Stimulated activated CD4-positive, alpha-beta T cell treated with anti-CD3 and anti-CD28 coated beads, Interleukin-12 subunit alpha, Interleukin-12 subunit beta, amount 100 ng/mL, for 48 hours (primary cell): ENCODE data around the gene OR7A10.

Experiments used
- DNase-seq, 3 donors: peaks; one replicate each; pipeline ENCODE4 v3.0.0-alpha.2; 2020; ENCODE audit warnings: low read depth in 2 of 3, low spot score in 1 of 3

The OR7A10 gene

DNA sequence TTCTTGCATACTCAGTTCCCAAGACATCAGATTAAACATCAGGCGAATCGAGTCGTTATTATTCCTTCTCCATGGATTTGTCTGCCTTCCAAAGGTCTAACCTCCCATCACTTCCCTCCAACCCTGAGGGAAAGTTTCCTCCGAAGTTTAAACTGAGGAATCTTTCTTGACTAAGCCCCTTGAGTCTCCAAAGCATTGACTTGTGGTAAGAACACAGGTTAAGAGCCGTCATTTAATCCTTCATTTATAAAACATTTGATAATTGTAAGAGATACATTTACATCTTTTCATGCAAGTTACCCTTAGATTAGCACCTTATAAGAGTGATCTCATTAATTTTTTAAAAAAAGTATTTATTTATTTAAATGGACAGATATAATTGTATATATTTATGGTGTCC is at the start of gene OR7A10:
TSS of gene OR7A10 (minus strand) at position 101 of the 400 bp plus-strand sequence. CDS start 7,045 bp downstream, outside the sequence.
- DNase-seq = no peak

DNA sequence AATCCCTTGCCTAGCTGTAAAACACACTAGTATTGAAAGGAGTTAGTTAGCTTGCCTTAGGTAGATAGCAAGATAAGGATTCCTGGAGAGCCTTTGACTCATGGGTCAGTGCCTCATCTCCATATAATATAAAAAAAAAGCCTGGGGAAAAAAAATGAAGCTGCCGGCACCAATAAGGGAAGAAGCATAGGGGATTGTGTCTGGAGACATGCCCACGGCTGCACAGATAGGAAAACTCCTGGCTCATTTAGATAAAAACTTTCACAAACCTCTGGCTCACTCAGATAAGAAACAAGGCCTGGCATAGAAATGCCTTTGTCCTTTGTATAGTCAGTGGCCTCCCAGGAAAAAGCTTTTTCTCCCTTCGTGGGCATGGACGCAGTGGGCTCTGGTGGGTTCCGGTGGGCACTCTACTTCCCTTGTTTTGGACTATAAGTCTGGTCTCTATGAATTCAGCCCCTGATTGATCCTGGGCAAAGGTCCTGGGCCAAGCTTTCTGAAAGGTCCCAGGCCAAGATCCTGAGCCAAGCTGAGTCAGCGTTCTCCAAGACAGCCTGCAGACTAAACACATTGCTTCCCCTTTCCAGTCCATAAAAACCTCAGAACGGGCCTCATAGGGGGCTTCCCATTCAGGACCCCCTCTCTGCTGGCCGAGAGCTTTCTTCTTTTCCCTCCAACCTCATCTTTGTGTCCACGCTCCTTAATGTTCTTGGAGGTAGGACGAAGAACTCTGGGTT is 42.1 kb upstream of the OR7A10 start:
- DNase-seq = no peak

DNA sequence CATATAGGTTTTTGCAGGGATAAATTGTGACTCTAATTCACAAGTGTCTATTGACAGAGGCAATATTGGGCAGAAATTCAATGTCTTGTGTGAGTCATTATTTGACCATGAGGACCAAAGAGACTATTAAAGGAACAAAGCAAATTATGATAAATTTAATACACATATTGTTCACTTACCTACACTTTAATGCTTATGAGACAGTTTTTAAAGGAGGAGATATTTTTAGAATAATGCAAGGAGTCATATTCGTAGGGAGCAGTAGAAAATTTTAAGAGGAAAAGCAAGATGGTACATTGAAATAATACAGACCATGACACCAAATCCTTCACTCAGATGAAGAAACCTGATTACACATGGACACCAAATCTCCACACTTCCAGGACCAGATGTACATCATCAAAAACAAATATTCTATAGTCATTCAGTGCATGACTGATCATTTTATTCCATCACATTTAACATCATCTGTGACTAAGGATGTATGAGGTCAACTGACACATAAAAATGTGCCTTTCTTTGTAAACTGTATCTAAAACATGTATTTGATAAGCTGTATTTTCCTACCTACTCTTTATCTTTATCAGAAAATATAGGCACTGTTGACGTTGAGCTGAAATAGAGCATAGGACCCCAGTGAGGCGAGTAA is 41.4 kb upstream of the OR7A10 start:
- DNase-seq = no peak

DNA sequence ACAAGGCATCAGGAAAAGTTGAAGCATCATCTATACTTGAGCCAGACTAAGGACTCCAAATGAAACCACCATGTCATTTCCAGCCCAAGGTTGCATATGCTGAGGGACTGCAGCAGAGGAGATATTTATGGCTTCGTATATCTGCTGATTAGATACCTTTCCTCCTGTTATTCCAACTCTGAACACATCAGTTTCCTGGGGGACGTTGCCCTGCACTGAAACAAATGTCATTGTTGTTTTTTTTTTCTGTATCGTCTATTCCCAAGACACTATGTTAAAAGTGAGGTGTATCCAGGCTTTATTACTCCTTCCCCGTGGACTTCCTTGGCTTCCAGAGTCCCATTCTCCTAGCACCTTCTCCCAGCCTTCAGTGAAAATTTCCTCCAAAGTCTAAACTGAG is 37.3 kb upstream of the OR7A10 start, which contains the start of gene OR7A17:
TSS of gene OR7A17 (minus strand) at position 101 of the 400 bp plus-strand sequence. CDS start 4,777 bp downstream, outside the sequence.
- no peak for DNase-seq

DNA sequence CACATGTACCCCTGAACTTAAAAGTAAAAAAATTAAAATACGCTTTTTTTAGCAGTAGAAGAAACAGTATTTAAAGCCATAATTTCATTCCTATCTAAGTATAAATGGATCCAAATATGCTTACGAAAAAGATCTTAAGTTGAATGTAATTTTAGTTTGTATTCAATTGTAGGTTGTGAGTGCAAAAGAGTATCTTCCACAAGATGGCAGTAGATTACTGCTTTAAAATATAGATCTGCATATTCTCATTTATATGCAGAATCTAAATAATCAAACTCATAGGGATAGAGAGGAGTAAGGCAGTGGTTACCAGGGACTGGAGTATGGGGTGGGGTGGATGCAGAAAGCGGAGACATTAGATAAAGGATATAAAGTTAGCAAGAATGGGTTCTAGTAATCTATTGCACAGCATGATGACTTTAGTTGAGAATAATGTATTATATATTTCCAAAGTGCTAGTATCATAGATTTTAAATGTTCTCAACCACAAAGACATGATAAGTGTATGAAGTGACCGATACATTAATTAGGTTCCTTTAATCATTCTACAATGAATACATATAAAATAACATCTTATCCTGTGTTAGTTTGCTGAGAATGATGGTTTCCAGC is 23.0 kb upstream of the OR7A10 start:
- DNase-seq = no peak

DNA sequence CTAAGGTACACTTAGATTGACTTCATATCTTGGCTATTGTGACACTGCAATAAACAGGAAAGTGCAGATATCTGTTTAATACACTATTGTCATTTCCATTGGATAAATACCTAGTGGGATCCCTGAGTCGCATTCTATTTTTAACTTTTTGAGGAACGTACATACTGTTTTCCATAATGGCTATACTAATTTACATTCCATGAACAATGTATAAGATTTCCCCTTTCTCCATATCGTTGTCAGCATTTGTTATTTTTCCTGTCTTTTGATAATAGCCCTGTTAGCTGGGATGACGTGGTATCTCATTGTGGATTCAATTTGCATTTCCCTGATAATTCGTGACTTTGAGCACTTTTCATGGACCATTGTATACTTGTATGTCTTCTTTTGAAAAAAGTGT is 19.8 kb upstream of the OR7A10 start:
- no peak for DNase-seq

DNA sequence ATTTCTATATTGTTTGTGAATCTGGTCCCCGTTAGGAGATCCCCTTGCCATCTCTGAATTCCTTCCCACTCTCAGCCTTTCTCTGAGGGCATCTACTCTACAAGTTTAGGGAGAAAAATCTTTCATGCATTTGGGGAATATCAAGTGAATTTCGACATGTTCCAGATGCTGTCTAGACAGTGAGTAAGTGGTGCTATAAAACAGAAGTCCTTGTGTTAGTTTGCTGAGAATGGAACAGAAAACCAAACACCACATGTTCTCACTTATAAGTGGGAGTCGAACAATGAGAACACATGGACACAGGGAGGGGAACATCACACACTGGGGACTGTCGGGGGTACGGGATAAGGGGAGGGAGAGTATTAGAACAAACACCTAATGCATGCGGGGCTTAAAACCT is 5.1 kb downstream of the OR7A10 start:
- DNase-seq = no peak

DNA sequence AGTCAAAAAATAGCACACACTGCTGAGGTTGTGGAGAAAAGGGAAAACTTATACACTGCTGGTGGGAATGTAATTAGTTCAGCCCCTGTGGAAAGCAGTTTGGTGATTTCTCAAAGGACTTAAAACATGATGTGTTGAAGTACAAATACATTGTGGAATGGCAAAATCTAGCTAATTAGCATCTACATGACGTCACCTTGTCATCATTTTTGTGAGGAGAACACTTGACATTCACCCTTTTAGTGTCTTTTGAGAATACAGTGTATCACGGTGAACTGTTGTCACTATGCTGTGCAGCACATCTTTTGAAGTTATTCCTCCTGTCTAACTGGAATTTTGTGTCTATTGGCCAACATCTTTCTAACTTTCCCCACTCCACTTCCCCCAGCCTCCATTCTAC is 5.6 kb downstream of the OR7A10 start:
- DNase-seq = no peak

DNA sequence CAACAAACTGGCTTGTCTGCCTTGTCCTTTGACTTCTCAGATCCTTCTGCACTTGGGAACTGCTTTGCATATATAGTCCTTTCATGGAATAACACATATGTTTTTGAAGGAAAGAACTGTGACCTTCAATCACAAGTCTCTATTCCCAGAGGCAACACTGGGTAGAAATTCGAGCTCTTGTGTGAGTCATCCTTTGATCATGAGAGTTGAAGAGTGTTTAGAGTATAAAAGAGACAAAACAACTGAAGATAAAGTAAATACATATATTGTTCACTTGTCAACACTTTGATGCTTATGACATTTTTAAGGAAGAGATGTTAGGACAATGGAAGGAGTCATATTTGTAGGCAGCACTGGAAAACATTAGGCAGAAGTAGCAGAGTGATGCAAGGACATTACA is 8.5 kb downstream of the OR7A10 start:
- no peak for DNase-seq

DNA sequence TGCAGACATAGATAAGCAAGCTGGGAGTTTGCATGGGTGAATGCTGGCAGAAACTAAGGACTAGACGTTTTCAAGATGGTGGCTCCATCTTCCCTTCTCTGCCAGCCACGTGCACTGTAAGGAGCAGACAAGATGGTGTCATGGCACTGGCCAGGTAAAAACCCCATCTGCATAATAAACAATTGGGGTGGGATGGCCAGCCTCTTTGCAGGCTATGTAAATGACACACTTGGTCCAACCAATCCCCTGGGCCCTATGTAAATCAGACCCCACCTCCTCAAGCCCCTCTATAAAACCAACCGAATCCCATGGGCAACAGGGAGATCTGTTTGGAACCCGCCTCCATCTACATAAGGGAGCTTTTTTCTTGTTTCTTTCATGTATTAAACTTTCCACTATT is 11.3 kb downstream of the OR7A10 start:
- no peak for DNase-seq

DNA sequence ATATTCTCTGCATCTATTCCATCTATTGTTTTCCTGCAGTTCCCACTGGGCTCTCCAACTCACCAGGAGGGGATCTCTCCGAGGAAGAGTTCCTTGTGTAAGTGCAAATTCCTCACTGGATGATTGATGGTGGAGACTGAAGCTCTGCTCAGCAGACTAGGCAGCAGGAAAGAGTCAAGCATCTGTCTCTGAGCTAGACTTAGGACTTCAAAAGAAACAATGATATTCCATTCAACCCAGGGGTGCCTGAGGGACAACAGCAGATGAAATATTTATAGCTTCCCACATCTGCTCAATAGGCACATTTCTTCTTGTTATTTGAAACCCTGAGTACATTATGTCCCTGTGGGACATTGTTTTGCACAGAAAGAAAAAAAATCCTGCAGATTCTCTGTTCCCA is 13.7 kb downstream of the OR7A10 start, which contains the start of the genes OR7A5 and OR7C1:
TSS of gene OR7A5 (minus strand) at position 175 of the 400 bp plus-strand sequence. CDS start 6,944 bp downstream, outside the sequence.
TSS of gene OR7C1 (minus strand) at position 175 of the 400 bp plus-strand sequence. CDS start 35,049 bp downstream, outside the sequence.
- no peak for DNase-seq

DNA sequence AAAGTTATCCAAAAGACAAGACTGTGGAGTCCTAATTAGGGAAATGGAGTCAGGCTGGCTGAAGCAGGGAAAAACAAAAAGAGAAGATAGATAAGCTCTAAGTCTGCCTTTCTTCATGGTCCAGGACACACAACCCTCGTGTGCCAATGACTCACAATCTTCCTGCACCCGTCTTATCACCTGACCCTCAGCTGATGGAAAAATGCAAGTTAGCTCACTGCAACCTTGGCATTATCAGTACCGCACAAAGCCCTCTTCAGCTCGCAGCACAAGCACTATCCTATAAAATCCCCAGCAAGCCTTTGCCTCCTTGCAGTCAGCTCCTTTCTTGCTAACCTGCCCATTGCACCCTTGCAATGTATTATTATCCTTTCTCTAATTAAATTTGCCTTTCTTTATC is 18.0 kb downstream of the OR7A10 start:
- DNase-seq = no peak

DNA sequence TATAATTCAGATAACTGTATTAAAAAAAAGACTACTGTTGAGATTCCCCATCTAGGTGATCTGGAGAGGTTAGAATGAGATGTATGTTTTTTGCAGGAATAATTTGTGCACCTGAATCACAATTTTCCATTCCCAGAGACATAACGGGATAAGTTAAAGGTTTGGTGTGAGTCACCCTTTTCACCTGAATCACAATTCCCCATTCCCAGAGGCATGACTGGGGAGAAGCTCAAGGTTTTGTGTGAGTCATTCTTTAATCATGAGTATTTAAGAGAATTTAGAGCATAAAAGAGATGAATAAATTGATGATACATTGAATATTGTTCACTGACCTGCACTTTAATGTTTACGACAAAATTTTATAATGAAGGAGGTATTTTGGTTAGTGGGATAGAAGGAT is 22.7 kb downstream of the OR7A10 start:
- no peak for DNase-seq

DNA sequence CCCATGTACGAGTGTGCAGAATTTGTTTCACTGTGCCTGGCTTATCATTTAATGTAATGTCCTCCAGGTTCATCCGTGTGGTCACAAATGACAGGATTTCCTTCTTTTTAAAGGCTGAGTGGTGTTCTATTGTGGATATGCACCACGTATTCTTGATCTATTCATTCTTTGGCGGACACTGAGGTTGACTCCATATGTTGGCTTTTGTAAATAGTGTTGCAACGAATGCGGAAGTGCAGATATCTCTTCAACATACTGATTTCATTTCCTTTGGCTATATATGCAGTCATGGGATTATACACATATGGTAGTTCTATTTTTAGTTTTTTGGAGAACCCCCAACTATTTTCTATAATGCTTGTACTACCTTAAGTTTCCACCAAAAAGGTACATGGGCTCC is 26.8 kb downstream of the OR7A10 start:
- no peak for DNase-seq

DNA sequence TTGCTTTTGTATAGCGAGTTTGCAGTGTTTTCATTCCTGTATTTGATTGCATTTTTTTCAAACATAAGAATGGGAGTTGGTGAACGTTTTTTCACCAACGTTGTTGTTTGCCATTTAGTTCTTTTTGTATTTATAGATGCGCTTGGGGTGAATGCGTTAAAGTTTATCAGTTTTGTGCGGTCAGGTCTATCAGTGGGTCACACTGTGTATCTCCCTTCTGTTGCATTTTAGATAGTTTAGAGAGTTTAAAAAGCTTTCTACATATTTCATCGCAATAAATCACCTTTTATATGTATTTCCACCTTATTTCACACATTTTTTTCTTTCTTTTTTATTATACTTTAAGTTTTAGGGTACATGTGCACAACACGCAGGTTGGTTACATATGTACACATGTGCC is 30.1 kb downstream of the OR7A10 start:
- no peak for DNase-seq

DNA sequence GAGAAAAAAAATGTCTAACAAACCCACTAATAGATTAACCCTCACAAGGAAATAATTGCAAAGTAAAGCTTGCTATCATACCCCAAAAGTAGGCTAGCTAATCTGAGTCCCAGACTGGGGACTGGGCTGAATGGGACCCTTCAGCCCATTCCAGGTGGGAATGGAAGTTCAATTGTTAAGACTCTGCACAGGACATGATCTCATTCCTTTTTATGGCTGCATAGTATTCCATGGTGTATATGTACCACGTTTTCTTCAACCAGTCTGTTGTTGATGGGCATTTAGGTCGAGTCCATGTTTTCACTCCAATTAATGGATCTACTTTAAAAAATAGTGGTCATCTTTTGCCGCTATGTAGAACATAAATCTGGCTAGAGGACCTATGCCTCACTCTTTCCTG is 31.7 kb downstream of the OR7A10 start:
- no peak for DNase-seq

DNA sequence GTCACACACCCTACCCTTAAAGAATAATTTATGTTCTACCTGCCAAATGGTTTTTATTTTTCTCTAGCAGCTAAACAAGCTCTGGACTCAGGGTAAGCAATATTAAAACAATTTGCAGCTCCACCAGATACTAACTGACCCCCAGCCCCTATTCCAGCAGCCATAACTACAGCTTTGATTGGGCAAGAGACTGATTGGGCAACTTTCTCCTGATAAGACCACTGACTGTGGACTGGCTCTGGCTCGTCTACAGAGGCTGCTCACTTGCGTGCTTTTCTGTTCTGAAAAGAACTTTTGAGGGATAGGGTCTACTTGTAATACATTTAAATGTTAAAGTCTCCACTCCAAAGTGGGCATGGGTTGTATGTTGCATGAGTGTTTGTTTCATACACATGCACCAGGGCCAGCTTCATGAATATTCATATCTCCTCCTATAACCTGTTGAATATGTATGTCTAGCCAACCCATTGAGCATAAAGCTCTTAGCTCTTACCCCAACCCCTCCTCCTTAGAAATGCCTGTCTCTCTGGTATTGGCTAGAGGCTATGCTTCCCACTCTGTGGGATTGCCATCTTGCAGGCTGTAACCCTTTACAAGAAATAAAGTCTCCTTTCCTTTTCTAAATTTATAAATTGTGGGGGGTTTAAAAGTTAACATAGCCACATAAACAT is 33.6 kb downstream of the OR7A10 start:
- DNase-seq = no peak

DNA sequence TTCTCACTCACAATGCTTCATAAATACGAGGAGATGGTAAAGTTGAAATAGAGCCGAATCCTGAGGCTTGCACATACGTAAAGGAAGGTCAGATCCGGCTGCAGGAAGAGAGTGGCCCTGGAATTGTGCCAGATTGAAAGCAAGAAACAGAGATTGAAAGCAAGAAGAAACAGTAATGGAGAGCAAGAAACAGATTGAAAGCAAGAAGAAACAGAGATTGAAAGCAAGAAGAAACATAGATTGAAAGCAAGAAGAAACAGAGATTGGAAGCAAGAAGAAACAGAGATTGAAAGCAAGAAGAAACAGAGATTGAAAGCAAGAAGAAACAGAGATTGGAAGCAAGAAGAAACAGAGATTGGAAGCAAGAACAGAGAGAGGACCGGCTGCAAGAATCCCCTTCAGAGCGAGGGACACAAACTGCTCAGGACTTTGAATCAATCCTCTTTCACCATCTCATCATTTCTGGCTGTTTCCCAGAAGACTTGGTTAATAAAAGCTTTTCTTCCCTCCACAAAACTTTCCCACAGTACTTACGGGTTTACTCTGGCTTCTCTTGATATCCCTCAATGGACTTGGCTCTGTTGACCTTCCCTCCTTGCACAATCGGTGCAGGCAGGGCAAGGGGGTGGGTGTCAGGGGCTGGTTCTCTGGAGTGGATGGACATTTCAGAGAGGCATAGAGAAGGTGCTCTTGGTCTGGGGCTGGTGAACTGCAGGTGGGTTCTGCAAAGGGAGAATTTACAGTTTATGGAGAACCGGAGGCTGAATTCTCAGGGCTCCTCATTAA is 39.3 kb downstream of the OR7A10 start:
- no peak for DNase-seq

DNA sequence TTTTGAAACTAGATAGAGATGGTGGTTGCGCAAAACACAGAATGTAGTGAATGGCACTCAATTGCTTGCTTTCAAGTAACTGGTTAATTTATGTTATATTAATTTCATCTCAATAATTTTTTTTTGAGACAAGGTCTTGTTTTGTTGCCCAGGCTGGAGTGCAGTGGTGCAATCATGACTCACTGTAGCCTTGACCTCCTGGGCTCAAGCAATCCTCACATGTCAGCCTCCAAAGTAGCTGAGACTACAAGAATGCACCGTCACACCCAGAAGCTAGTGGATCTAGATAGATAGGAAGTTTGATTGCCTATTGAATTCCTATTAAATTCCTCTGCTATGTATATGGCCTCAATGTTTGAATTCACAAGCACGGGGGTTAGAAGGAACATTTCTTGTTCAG is 44.0 kb downstream of the OR7A10 start:
- no peak for DNase-seq

DNA sequence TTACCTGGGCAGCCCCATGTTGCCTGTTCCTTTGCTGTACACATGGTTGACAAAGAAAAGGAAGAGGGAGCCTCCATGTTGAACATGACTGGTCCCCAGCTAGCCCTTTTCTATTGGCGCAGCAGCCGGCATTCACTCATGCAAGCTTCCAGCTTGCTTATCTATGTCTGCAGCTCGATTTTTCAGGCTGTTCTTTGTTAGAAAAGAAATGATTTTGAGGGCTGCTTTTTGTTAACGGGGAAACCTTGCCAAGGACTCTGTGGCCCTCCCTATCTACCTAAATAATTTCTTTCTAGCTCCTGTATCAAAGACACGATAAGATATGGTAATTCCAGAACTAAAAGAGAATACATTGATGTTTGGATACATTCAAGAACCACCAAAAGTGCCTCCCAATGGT is 50.0 kb downstream of the OR7A10 start:
- DNase-seq = no peak

DNA sequence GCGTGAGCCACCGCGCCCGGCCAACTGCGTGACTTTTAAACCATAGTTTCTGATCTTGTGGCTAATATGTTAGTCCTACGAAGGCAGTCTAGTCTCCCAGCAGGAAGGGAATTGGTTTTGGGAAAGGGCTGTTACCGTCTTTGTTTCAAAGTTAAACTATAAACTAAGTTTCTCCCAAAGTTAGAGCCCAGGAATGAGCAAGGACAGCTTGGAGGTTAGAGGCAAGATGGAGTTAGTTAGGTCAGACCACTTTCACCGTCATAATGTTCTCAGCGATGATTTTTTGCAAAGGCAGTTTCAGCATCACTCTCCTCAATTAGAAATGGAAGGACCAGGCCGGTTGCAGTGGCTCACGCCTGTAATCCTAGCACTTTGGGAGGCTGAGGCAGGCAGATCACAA is 52.7 kb downstream of the OR7A10 start:
- DNase-seq = no peak
